Mucosa of stomach (tissue), 1 donor: ENCODE results near the gene LRRC3.

Experiments
- H3K27me3 ChIP-seq: one replicate; pipeline ENCODE4 v1.7.0; 2013; ENCODE audit warnings: mild to moderate bottlenecking, low read length; ENCODE audit not compliant: control insufficient read depth, insufficient read depth
- H3K36me3 ChIP-seq: one replicate; pipeline ENCODE4 v1.7.0; 2013; ENCODE audit warnings: low read length; ENCODE audit not compliant: control insufficient read depth, insufficient read depth
- H3K4me1 ChIP-seq: one replicate; pipeline ENCODE4 v1.7.0; 2013; ENCODE audit warnings: mild to moderate bottlenecking, low read length; ENCODE audit not compliant: control insufficient read depth, insufficient read depth
- H3K4me3 ChIP-seq: one replicate; pipeline ENCODE4 v1.7.0; 2013; ENCODE audit warnings: low read length
- H3K9ac ChIP-seq: one replicate; pipeline ENCODE4 v1.7.0; 2013; ENCODE audit warnings: mild to moderate bottlenecking, low read length, moderate library complexity
- H3K9me3 ChIP-seq: one replicate; pipeline ENCODE4 v1.7.0; 2013; ENCODE audit warnings: mild to moderate bottlenecking, low read length, moderate library complexity; ENCODE audit not compliant: control insufficient read depth
- donor health status: Pancreatic carcinoma.

LRRC3 gene

GRCh38 chr21:44492567-44493385 lies 37.5 kb downstream of the LRRC3 start:
- H3K9ac ChIP-seq: no peak overlapping the region
- H3K36me3 ChIP-seq: no peaks in the 10 kb centered on the region
- no peak overlapping the region for H3K4me3 ChIP-seq
- H3K4me1 ChIP-seq: no peaks in the 10 kb centered on the region
- H3K9me3 ChIP-seq: no peaks in the 10 kb centered on the region
- H3K27me3 ChIP-seq: no peaks in the 10 kb centered on the region

DNA sequence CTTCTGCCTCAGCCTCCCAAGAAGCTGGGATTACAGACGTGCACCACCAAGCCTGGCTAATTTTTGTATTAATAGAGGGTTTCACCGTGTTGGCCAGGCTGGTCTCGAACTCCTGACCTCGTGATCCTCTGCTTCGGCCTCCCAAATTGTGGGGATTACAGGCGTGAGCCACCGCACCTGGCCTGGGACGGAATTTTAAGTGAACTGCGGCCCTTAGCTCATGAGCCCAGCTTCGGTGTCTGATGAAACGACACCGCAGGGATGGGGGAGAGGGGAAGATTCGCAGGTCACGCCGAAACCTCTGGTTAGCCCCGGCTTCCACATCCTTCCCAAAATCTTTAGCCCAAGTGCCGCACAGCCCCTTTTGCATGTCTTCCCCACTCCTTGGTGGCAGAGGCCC lies 39.1 kb downstream of the LRRC3 start:
- Histone ChIP-seq H3K36me3 (no peaks in the 10 kb centered on the region), H3K4me3 (no peak overlapping the region), H3K4me1 (peaks cover 14% of the 10 kb centered on the region), H3K9me3 (no peaks in the 10 kb centered on the region), H3K9ac (no peak overlapping the region), H3K27me3 (peaks cover under 1% of the 10 kb centered on the region)

GRCh38 chr21:44494956-44495355 lies 39.6 kb downstream of the LRRC3 start:
- peaks cover 6% of the 10 kb centered on the region for H3K27me3 ChIP-seq
- peaks cover 14% of the 10 kb centered on the region for H3K4me1 ChIP-seq
- no peaks in the 10 kb centered on the region for H3K36me3 ChIP-seq
- no peak overlapping the region for H3K9ac ChIP-seq
- H3K9me3 ChIP-seq: no peaks in the 10 kb centered on the region
- H3K4me3 ChIP-seq: no peak overlapping the region

DNA sequence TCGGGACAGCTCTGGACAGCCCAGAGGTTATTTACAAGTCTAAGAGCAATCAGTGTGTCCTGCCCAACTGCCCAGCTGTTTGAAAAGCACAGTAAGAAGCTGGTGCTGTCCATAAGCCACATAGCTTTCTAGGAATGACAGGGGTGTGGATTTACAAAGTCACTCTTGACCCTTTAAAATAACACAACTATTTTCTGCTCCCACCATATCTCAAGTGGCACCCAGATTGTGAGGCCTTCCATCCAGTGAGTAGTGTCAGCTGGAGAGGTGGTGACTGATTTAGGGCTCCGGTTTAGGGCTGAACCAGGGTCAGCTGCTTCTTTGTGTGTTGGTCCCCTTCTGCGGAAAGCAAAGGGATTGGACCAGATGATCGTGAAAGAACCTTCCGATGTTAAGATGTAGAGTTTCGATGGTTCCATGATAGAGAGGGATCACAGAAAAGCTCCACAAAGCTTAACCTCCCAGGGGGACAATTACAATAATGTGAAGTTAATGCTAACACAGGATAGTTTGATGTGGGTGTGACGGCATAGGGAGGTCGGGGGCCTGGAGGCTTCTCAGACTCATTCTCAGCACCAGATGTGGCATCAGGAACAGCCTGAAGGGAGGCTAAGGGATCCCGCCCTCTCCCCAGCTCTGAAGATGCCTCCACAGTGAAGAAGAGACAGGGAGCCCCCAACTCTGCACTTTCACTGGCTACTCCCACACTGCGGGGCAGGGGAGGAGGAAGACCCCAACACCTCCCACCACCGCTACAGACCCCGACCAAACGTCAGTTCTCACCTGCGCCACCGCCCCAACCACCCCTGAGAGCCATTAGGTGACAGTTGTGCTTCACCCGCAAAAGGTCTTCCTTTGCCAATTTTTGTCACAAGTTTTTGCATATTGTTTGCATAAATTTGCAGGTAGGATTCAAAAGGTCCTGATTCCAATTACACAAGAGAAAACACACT lies 40.6 kb downstream of the LRRC3 start:
- Histone ChIP-seq H3K36me3 (no peaks in the 10 kb centered on the region), H3K9me3 (no peaks in the 10 kb centered on the region), H3K4me3 (no peak overlapping the region), H3K4me1 (peaks cover 14% of the 10 kb centered on the region), H3K9ac (no peak overlapping the region), H3K27me3 (peaks cover 8% of the 10 kb centered on the region)

DNA sequence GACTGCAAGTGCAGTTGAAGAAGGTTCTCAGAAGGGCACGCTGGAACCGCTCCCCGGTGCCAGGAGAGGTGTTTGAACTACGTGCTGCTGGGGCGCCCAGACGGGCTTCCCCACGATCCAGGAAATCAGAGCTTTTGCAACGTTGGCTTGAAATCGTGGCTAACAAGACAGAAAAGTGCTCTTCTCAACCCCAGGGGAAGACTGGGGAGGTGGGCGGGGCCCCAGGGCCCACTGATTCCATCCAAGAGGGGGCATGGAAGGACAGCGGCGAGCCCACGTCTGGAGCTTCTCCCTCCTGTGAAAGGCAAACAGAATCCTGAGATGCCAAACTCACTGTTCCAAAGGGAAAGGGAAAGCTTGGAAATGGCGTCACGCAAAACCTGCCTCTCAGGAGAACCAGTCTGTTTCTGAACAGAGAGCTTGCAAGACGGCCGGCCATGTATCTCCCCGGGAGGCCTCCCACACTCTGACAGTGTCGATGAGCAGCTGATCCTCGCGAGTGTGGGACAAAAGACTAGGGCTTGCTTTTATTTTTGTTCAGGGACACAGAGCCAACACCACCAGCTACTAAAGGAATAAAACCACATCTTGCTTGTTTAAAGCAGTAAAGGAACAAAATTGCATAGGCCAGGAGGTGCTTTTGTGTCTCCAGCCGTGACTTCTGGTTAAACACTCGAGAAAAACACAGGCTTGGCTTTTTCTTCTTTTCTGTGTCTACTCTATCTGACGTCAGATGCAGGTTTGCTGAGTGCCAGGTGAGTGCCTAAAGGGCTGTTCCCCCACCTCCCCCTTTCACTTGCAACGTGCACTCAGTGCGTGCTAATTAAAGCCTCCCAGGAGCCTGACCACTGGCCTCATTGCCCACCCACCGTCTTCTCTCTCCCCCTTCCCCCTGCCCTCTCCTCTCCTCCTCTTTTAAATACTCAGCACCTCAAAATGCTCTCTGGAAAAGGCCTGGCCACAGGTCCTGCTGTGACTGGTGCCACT lies 41.5 kb downstream of the LRRC3 start:
- no peaks in the 10 kb centered on the region for H3K36me3 ChIP-seq
- peaks cover 8% of the 10 kb centered on the region for H3K27me3 ChIP-seq

GRCh38 chr21:44497703-44498126 lies 42.4 kb downstream of the LRRC3 start:
- H3K4me1 ChIP-seq: peaks cover 14% of the 10 kb centered on the region
- no peak overlapping the region for H3K4me3 ChIP-seq
- no peaks in the 10 kb centered on the region for H3K9me3 ChIP-seq
- H3K27me3 ChIP-seq: peaks cover 8% of the 10 kb centered on the region
- H3K9ac ChIP-seq: no peak overlapping the region
- no peaks in the 10 kb centered on the region for H3K36me3 ChIP-seq

More for the DNA sequence above, 41.5 kb downstream of the LRRC3 start:
- H3K9ac ChIP-seq: no peak overlapping the region
- no peak overlapping the region for H3K4me3 ChIP-seq
- H3K4me1 ChIP-seq: peaks cover 14% of the 10 kb centered on the region
- no peaks in the 10 kb centered on the region for H3K9me3 ChIP-seq

GRCh38 chr21:44498280-44499210 lies 43.2 kb downstream of the LRRC3 start:
- Histone ChIP-seq H3K9ac (no peak overlapping the region), H3K4me3 (no peak overlapping the region), H3K27me3 (peaks cover 8% of the 10 kb centered on the region), H3K36me3 (no peaks in the 10 kb centered on the region), H3K4me1 (peaks cover 14% of the 10 kb centered on the region), H3K9me3 (no peaks in the 10 kb centered on the region)

DNA sequence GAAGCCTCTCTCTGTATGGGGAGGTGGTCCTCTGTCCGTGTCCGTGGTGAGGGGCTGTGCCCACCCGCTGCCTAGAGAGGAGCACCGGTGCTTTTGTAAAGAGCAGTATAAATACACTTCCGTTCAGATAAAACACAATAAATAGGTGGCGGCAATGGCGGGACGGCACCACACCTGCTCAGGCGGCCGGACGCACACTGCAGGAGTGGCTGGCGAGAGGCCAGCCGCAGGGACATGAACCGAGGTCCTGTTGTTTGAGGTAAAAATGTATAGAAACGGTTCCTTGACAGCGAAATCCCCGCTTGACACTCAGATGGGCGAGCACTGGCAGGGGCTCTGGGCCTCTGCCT lies 43.9 kb downstream of the LRRC3 start:
- Histone ChIP-seq H3K9me3 (no peaks in the 10 kb centered on the region), H3K27me3 (peaks cover 8% of the 10 kb centered on the region), H3K9ac (no peak overlapping the region), H3K4me3 (no peak overlapping the region), H3K4me1 (peaks cover 14% of the 10 kb centered on the region), H3K36me3 (no peaks in the 10 kb centered on the region)

GRCh38 chr21:44499631-44500030 lies 44.3 kb downstream of the LRRC3 start:
- Histone ChIP-seq H3K4me1 (peaks cover 14% of the 10 kb centered on the region), H3K9ac (no peak overlapping the region), H3K27me3 (peaks cover 8% of the 10 kb centered on the region), H3K4me3 (no peak overlapping the region), H3K9me3 (no peaks in the 10 kb centered on the region), H3K36me3 (no peaks in the 10 kb centered on the region)

GRCh38 chr21:44500111-44500510 lies 44.8 kb downstream of the LRRC3 start:
- Histone ChIP-seq H3K36me3 (no peaks in the 10 kb centered on the region), H3K9me3 (no peaks in the 10 kb centered on the region), H3K4me1 (peaks cover 14% of the 10 kb centered on the region)

More at GRCh38 chr21:44500111-44500510, 44.8 kb downstream of the LRRC3 start:
- Histone ChIP-seq H3K27me3 (peaks cover 8% of the 10 kb centered on the region), H3K9ac (no peak overlapping the region), H3K4me3 (no peak overlapping the region)
